SK-N-SH (cell line): ENCODE measurements around the gene HRK. TPM values are rescaled to one million over a fixed set of nuclear protein-coding genes. Genes with fewer than 3 reads are reported as not detected.

Source experiments
- CTCF ChIA-PET: fragments of 300-600, 350-600 bp; formaldehyde crosslinking; extraction: SDS; loops from one replicate; lab custom pipeline; 2021; lab: Yijun Ruan, JAX
- POLR2A ChIA-PET: fragments of 350-600 bp; sonication (Branson Sonifier 250); formaldehyde crosslinking; extraction: SDS; loops from one replicate; lab custom pipeline; 2020; ENCODE audit warnings: antibody characterized with exemption, inconsistent platforms; lab: Yijun Ruan, JAX
- DNase-seq: peaks from one replicate; pipeline ENCODE4 v3.0.0; 2012
- H2AFZ ChIP-seq: fragments of 200-600 bp; sonication (generic); 2 replicates; pipeline ENCODE4 v1.8.1; 2016; ENCODE audit warnings: antibody characterized with exemption, mild to moderate bottlenecking, low read depth
- H3F3A ChIP-seq: fragments of 200-600 bp; sonication (generic); replicated peaks from 2 replicates; pipeline ENCODE3; 2016; ENCODE audit warnings: antibody characterized with exemption, mild to moderate bottlenecking; ENCODE audit not compliant: insufficient read depth
- H3K27ac ChIP-seq, 2 experiments: fragments of 200-500 bp in 1 of 2; fragments of 200-600 bp in 1 of 2; sonication (Bioruptor generic) in 1 of 2; sonication (generic), shearing (Covaris generic) in 1 of 2; 2 replicates each; pipeline versions ENCODE4 v1.5.1 to v1.6.1; 2014 to 2016; ENCODE audit warnings: low read depth in 2 of 2, inconsistent platforms in 1 of 2, low read length in 1 of 2, mild to moderate bottlenecking in 1 of 2, mixed read lengths in 1 of 2
- H3K27me3 ChIP-seq: fragments of 200-600 bp; sonication (generic), shearing (Covaris generic); 2 replicates; pipeline ENCODE4 v1.6.1; 2016; ENCODE audit warnings: mixed run types; ENCODE audit not compliant: insufficient read depth
- H3K36me3 ChIP-seq, 2 experiments: fragments of 200-500 bp in 1 of 2; fragments of 200-600 bp in 1 of 2; sonication (Bioruptor generic) in 1 of 2; sonication (generic) in 1 of 2; replicated peaks in 1 of 2; 2 replicates each; pipeline versions ENCODE3 to v1.5.1; 2014 to 2016; ENCODE audit warnings: low read length in 1 of 2, mild to moderate bottlenecking in 1 of 2; ENCODE audit not compliant: insufficient read depth in 2 of 2, control insufficient read depth in 1 of 2
- H3K4me1 ChIP-seq, 2 experiments: fragments of 200-500 bp in 1 of 2; fragments of 200-600 bp in 1 of 2; sonication (Bioruptor generic) in 1 of 2; sonication (generic), shearing (Covaris generic) in 1 of 2; 2 replicates each; pipeline versions ENCODE4 v1.5.1 to v1.6.1; 2014 to 2016; ENCODE audit warnings: low read depth in 1 of 2, low read length in 1 of 2, mixed run types in 1 of 2; ENCODE audit not compliant: insufficient read depth in 2 of 2, control insufficient read depth in 1 of 2
- H3K4me2 ChIP-seq: fragments of 200-600 bp; sonication (generic), shearing (Covaris generic); 2 replicates; pipeline ENCODE4 v1.6.1; 2017; ENCODE audit warnings: mixed run types
- H3K4me3 ChIP-seq, 2 experiments: fragments of 200-500 bp in 1 of 2; fragments of 200-600 bp in 1 of 2; sonication (Bioruptor generic) in 1 of 2; sonication (generic), shearing (Covaris generic) in 1 of 2; 2 replicates each; pipeline versions ENCODE4 v1.5.1 to v1.8.1; 2014 to 2016; ENCODE audit warnings: low read depth in 2 of 2, inconsistent platforms in 1 of 2, low read length in 1 of 2, mild to moderate bottlenecking in 1 of 2, mixed read lengths in 1 of 2, moderate library complexity in 1 of 2
- H3K79me2 ChIP-seq: fragments of 200-600 bp; sonication (generic); 2 replicates; pipeline ENCODE4 v1.8.1; 2017; ENCODE audit warnings: mild to moderate bottlenecking; ENCODE audit not compliant: insufficient read depth
- H3K9ac ChIP-seq: fragments of 200-600 bp; sonication (generic); 2 replicates; pipeline ENCODE4 v1.6.1; 2017; ENCODE audit warnings: mixed run types
- H3K9me2 ChIP-seq: fragments of 200-600 bp; sonication (generic); 2 replicates; pipeline ENCODE4 v1.6.1; 2017; ENCODE audit warnings: mixed run types
- H3K9me3 ChIP-seq: fragments of 200-600 bp; sonication (generic); 2 replicates; pipeline ENCODE4 v1.6.1; 2017; ENCODE audit warnings: mixed run types, mild to moderate bottlenecking, moderate library complexity
- H4K20me1 ChIP-seq: fragments of 200-600 bp; sonication (generic); 2 replicates; pipeline ENCODE4 v1.6.1; 2017; ENCODE audit warnings: mild to moderate bottlenecking, mixed run types; ENCODE audit not compliant: insufficient read depth
- CHD2 ChIP-seq: fragments of 150-350 bp; IDR thresholded peaks from 2 replicates; pipeline ENCODE4 v1.6.1; 2018; ENCODE audit warnings: low read length; ENCODE audit not compliant: partially characterized antibody
- FOXJ3 ChIP-seq: sonication (generic); formaldehyde crosslinking; IDR thresholded peaks from 2 replicates; pipeline ENCODE4 v1.5.1; 2020; ENCODE audit warnings: mild to moderate bottlenecking, missing genetic modification reagents
- FOXM1 ChIP-seq: IDR thresholded peaks from 2 replicates; pipeline ENCODE4 v1.4.0; 2012; ENCODE audit warnings: low read depth, mild to moderate bottlenecking
- GABPA ChIP-seq: IDR thresholded peaks from 2 replicates; pipeline ENCODE4 v1.4.0; 2012; ENCODE audit warnings: low read depth, mild to moderate bottlenecking
- MXI1 ChIP-seq: IDR thresholded peaks from 2 replicates; pipeline ENCODE4 v1.6.1; 2012; ENCODE audit warnings: mild to moderate bottlenecking, low read depth, low read length, improper control_type of control experiment
- POLR2AphosphoS5 ChIP-seq: IDR thresholded peaks from 2 replicates; pipeline ENCODE4 v1.6.1; 2012; ENCODE audit warnings: low read depth, low read length
- RCOR1 ChIP-seq: fragments of 150-350 bp; IDR thresholded peaks from 2 replicates; pipeline ENCODE4 v1.6.1; 2017; ENCODE audit warnings: antibody characterized with exemption, low read length
- RFX5 ChIP-seq: IDR thresholded peaks from 2 replicates; pipeline ENCODE4 v1.6.1; 2012; ENCODE audit warnings: mild to moderate bottlenecking, improper control_type of control experiment, low read length
- RXRA ChIP-seq: IDR thresholded peaks from 2 replicates; pipeline ENCODE4 v1.4.0; 2012; ENCODE audit warnings: low read depth, mild to moderate bottlenecking, borderline replicate concordance
- SIN3A ChIP-seq: IDR thresholded peaks from 2 replicates; pipeline ENCODE4 v1.6.1; 2012; ENCODE audit warnings: low read depth, mild to moderate bottlenecking, low read length, moderate library complexity, borderline replicate concordance
- YY1 ChIP-seq: IDR thresholded peaks from 2 replicates; pipeline ENCODE4 v1.4.0; 2012; ENCODE audit warnings: low read depth, mild to moderate bottlenecking
- WGBS: methylation state at CpG from one replicate; pipeline ENCODE4 v1.1.6; 2017; ENCODE audit warnings: low lambda C conversion rate; 5-methylcytosine and 5-hydroxymethylcytosine counted together
- polyA plus RNA-seq, 3 experiments: library from polyadenylated mRNA; depleted of rRNA; stranded (reverse); fragments of >200 nt; gene quantifications; 2 replicates each; pipeline ENCODE4 v1.2.3, GENCODE V29; 2012
- TF ChIP-seq, protein P1 (sequence below): IDR thresholded peaks from 2 replicates; pipeline ENCODE4 v1.6.1; 2012; ENCODE audit warnings: mild to moderate bottlenecking, low read depth, low read length, moderate library complexity
- TF ChIP-seq, protein P2 (sequence below): fragments of 150-350 bp; IDR thresholded peaks from 2 replicates; pipeline ENCODE4 v1.6.1; 2016; ENCODE audit warnings: mild to moderate bottlenecking, low read depth, low read length
- TF ChIP-seq, protein P3 (sequence below): fragments of 200-600 bp; sonication (generic); IDR thresholded peaks from 2 replicates; pipeline ENCODE4 v1.6.1; 2017; ENCODE audit warnings: antibody characterized with exemption, mild to moderate bottlenecking, moderate library complexity
- TF ChIP-seq, protein P4 (sequence below): IDR thresholded peaks from 2 replicates; pipeline ENCODE4; 2012

HRK gene
- polyA plus RNA-seq, 1 of the 3 experiments (the other 2 are of a cell fraction), result 0.02 TPM

DNA sequence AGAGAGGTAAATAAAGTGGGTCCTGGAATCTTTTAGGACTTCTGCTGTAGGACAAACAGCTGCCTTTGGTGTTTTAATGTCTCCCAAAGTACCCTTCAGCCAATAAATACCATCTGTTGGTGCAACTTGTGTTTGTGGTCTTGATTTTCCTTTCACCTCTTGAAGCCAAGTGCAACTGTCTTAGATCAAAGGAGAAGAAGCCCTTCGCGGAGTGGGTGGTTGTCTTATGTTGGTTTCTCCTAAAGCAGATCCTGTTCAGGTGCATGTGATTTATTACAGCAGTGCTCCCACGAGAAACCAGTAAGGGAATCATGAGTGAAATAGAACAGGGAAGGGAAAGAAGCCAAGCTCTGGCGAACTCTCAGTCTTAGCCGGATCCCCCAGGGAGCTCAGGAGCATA is 27.7 kb downstream of the HRK start:
- no peaks in the 10 kb centered on the region for H4K20me1 ChIP-seq
- H3K4me1 ChIP-seq, result no peaks in the 10 kb centered on the region
- DNase-seq, result no peak
- ChIA-PET CTCF (no interaction called here), POLR2A (no interaction called here)
- H3K4me3 ChIP-seq, result no peak overlapping the region
- no peak overlapping the region for H3K9ac ChIP-seq
- H3K27me3 ChIP-seq, result no peaks in the 10 kb centered on the region; the same call in 1 of the 2 replicates
- TF ChIP-seq MXI1 (no peak), CHD2 (no peak), FOXM1 (no peak), YY1 (no peak), RXRA (no peak), GABPA (no peak), RCOR1 (no peak), SIN3A (no peak), RFX5 (no peak), FOXJ3 (CRISPR knock-in tag) (no peak), POLR2AphosphoS5 (no peak)
- TF ChIP-seq, protein P1, sequence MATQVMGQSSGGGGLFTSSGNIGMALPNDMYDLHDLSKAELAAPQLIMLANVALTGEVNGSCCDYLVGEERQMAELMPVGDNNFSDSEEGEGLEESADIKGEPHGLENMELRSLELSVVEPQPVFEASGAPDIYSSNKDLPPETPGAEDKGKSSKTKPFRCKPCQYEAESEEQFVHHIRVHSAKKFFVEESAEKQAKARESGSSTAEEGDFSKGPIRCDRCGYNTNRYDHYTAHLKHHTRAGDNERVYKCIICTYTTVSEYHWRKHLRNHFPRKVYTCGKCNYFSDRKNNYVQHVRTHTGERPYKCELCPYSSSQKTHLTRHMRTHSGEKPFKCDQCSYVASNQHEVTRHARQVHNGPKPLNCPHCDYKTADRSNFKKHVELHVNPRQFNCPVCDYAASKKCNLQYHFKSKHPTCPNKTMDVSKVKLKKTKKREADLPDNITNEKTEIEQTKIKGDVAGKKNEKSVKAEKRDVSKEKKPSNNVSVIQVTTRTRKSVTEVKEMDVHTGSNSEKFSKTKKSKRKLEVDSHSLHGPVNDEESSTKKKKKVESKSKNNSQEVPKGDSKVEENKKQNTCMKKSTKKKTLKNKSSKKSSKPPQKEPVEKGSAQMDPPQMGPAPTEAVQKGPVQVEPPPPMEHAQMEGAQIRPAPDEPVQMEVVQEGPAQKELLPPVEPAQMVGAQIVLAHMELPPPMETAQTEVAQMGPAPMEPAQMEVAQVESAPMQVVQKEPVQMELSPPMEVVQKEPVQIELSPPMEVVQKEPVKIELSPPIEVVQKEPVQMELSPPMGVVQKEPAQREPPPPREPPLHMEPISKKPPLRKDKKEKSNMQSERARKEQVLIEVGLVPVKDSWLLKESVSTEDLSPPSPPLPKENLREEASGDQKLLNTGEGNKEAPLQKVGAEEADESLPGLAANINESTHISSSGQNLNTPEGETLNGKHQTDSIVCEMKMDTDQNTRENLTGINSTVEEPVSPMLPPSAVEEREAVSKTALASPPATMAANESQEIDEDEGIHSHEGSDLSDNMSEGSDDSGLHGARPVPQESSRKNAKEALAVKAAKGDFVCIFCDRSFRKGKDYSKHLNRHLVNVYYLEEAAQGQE, result no peak
- TF ChIP-seq, protein P2, sequence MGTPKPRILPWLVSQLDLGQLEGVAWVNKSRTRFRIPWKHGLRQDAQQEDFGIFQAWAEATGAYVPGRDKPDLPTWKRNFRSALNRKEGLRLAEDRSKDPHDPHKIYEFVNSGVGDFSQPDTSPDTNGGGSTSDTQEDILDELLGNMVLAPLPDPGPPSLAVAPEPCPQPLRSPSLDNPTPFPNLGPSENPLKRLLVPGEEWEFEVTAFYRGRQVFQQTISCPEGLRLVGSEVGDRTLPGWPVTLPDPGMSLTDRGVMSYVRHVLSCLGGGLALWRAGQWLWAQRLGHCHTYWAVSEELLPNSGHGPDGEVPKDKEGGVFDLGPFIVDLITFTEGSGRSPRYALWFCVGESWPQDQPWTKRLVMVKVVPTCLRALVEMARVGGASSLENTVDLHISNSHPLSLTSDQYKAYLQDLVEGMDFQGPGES, result no peak
- TF ChIP-seq, protein P3, sequence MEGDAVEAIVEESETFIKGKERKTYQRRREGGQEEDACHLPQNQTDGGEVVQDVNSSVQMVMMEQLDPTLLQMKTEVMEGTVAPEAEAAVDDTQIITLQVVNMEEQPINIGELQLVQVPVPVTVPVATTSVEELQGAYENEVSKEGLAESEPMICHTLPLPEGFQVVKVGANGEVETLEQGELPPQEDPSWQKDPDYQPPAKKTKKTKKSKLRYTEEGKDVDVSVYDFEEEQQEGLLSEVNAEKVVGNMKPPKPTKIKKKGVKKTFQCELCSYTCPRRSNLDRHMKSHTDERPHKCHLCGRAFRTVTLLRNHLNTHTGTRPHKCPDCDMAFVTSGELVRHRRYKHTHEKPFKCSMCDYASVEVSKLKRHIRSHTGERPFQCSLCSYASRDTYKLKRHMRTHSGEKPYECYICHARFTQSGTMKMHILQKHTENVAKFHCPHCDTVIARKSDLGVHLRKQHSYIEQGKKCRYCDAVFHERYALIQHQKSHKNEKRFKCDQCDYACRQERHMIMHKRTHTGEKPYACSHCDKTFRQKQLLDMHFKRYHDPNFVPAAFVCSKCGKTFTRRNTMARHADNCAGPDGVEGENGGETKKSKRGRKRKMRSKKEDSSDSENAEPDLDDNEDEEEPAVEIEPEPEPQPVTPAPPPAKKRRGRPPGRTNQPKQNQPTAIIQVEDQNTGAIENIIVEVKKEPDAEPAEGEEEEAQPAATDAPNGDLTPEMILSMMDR, result no peak
- TF ChIP-seq, protein P4, sequence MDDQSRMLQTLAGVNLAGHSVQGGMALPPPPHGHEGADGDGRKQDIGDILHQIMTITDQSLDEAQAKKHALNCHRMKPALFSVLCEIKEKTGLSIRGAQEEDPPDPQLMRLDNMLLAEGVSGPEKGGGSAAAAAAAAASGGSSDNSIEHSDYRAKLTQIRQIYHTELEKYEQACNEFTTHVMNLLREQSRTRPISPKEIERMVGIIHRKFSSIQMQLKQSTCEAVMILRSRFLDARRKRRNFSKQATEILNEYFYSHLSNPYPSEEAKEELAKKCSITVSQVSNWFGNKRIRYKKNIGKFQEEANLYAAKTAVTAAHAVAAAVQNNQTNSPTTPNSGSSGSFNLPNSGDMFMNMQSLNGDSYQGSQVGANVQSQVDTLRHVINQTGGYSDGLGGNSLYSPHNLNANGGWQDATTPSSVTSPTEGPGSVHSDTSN, result no peak
- WGBS, result 80% methylated on average over 5 of the region's 5 CpGs
- H3K9me2 ChIP-seq, result no peaks in the 10 kb centered on the region
- no peaks in the 10 kb centered on the region for H3K36me3 ChIP-seq
- no peaks in the 10 kb centered on the region for H3F3A ChIP-seq
- H3K79me2 ChIP-seq, result no peaks in the 10 kb centered on the region
- H3K27ac ChIP-seq, result no peak overlapping the region
- no peak overlapping the region for H2AFZ ChIP-seq
- no peaks in the 10 kb centered on the region for H3K9me3 ChIP-seq
- H3K4me2 ChIP-seq, result no peak overlapping the region
